Liver (tissue), 3 donors: ENCODE data around the gene HDAC9.

Source experiments
- EGR1 ChIP-seq, 2 donors: IDR thresholded peaks; 2 replicates each; pipeline ENCODE4 v1.6.1; 2016 to 2018; ENCODE audit warnings: antibody characterized with exemption in 2 of 2, low read depth in 2 of 2
- GABPA ChIP-seq, 2 donors: IDR thresholded peaks in 1 of 2; conservative IDR thresholded peaks in 1 of 2; 2 replicates each; pipeline ENCODE4 v1.6.1; 2016; ENCODE audit warnings: antibody characterized with exemption in 2 of 2, mild to moderate bottlenecking in 1 of 2, moderate library complexity in 1 of 2
- JUND ChIP-seq, 2 donors: IDR thresholded peaks; 2 replicates each; pipeline ENCODE4 v1.6.1; 2016; ENCODE audit warnings: antibody characterized with exemption in 2 of 2
- NR2F2 ChIP-seq: IDR thresholded peaks from 2 replicates; pipeline ENCODE4 v1.6.1; 2016; ENCODE audit warnings: antibody characterized with exemption
- RAD21 ChIP-seq, 2 donors: IDR thresholded peaks; 2 replicates each; pipeline ENCODE4 v1.6.1; 2016; ENCODE audit warnings: antibody characterized with exemption in 2 of 2, mild to moderate bottlenecking in 2 of 2
- RXRA ChIP-seq, 2 donors: IDR thresholded peaks; 2 replicates each; pipeline ENCODE4 v1.6.1; 2017 to 2018; ENCODE audit warnings: antibody characterized with exemption in 2 of 2, mild to moderate bottlenecking in 1 of 2
- SP1 ChIP-seq: IDR thresholded peaks from 2 replicates; pipeline ENCODE4 v1.6.1; 2018; ENCODE audit warnings: antibody characterized with exemption, mild to moderate bottlenecking
- TAF1 ChIP-seq: conservative IDR thresholded peaks from 2 replicates; pipeline ENCODE4 v1.6.1; 2016; ENCODE audit warnings: antibody characterized with exemption, mild to moderate bottlenecking
- YY1 ChIP-seq: IDR thresholded peaks from 2 replicates; pipeline ENCODE4 v1.6.1; 2016; ENCODE audit warnings: antibody characterized with exemption, mild to moderate bottlenecking
- TF ChIP-seq, protein P1 (sequence below): fragments of 150-350 bp; IDR thresholded peaks from 2 replicates; pipeline ENCODE4 v1.5.1; 2017; ENCODE audit warnings: improper control_type of control experiment, low read depth, low read length; ENCODE audit not compliant: missing input control
- TF ChIP-seq, protein P2 (sequence below): IDR thresholded peaks from 2 replicates; pipeline ENCODE4 v1.6.1; 2016; ENCODE audit warnings: antibody characterized with exemption
- TF ChIP-seq, protein P3 (sequence below): IDR thresholded peaks from 2 replicates; pipeline ENCODE4 v1.6.1; 2016; ENCODE audit warnings: antibody characterized with exemption
- TF ChIP-seq, protein P4 (sequence below): IDR thresholded peaks from 2 replicates; pipeline ENCODE4 v1.6.1; 2016; ENCODE audit warnings: antibody characterized with exemption, mild to moderate bottlenecking
- donor health status: healthy.
- donor health status: healthy.

DNA sequence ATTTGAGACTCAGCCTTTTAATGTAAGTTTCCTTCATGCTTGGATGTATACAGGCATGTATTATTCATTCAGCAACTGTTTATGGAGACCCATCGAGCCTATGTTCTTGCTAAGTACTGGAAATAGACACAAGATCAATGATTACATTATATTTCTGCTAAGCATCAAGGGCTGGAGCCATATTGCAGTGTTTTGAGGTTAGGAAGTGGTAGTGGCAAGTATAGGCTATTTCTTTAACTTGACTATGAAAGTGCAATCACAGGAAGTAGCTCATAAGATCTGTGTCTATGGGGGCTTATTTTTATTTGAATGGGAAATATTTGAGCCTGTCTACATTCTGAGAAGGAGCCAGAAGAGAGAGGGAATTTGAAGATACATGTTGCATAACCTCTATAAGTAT lies 123.8 kb downstream of the HDAC9 start:
- no peak for TF ChIP-seq EGR1 (IDR thresholded peaks at IDR 0.05; ENCODE audit: low read depth in 2 of 2)
- TF ChIP-seq, protein P1, sequence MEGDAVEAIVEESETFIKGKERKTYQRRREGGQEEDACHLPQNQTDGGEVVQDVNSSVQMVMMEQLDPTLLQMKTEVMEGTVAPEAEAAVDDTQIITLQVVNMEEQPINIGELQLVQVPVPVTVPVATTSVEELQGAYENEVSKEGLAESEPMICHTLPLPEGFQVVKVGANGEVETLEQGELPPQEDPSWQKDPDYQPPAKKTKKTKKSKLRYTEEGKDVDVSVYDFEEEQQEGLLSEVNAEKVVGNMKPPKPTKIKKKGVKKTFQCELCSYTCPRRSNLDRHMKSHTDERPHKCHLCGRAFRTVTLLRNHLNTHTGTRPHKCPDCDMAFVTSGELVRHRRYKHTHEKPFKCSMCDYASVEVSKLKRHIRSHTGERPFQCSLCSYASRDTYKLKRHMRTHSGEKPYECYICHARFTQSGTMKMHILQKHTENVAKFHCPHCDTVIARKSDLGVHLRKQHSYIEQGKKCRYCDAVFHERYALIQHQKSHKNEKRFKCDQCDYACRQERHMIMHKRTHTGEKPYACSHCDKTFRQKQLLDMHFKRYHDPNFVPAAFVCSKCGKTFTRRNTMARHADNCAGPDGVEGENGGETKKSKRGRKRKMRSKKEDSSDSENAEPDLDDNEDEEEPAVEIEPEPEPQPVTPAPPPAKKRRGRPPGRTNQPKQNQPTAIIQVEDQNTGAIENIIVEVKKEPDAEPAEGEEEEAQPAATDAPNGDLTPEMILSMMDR: no peak
- TF ChIP-seq TAF1: no peak
- no peak for TF ChIP-seq SP1
- TF ChIP-seq RXRA (IDR thresholded peaks at IDR 0.05): no peak
- TF ChIP-seq, protein P2, sequence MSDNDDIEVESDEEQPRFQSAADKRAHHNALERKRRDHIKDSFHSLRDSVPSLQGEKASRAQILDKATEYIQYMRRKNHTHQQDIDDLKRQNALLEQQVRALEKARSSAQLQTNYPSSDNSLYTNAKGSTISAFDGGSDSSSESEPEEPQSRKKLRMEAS: no peak
- TF ChIP-seq, protein P3, sequence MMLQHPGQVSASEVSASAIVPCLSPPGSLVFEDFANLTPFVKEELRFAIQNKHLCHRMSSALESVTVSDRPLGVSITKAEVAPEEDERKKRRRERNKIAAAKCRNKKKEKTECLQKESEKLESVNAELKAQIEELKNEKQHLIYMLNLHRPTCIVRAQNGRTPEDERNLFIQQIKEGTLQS: no peak
- TF ChIP-seq, protein P4, sequence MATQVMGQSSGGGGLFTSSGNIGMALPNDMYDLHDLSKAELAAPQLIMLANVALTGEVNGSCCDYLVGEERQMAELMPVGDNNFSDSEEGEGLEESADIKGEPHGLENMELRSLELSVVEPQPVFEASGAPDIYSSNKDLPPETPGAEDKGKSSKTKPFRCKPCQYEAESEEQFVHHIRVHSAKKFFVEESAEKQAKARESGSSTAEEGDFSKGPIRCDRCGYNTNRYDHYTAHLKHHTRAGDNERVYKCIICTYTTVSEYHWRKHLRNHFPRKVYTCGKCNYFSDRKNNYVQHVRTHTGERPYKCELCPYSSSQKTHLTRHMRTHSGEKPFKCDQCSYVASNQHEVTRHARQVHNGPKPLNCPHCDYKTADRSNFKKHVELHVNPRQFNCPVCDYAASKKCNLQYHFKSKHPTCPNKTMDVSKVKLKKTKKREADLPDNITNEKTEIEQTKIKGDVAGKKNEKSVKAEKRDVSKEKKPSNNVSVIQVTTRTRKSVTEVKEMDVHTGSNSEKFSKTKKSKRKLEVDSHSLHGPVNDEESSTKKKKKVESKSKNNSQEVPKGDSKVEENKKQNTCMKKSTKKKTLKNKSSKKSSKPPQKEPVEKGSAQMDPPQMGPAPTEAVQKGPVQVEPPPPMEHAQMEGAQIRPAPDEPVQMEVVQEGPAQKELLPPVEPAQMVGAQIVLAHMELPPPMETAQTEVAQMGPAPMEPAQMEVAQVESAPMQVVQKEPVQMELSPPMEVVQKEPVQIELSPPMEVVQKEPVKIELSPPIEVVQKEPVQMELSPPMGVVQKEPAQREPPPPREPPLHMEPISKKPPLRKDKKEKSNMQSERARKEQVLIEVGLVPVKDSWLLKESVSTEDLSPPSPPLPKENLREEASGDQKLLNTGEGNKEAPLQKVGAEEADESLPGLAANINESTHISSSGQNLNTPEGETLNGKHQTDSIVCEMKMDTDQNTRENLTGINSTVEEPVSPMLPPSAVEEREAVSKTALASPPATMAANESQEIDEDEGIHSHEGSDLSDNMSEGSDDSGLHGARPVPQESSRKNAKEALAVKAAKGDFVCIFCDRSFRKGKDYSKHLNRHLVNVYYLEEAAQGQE: no peak
- TF ChIP-seq RAD21 (IDR thresholded peaks at IDR 0.05): no peak
- no peak for TF ChIP-seq NR2F2
- no peak for TF ChIP-seq GABPA (IDR thresholded peaks at IDR 0.05 in 1 of 2, conservative IDR thresholded peaks at IDR 0.05 in 1 of 2)
- TF ChIP-seq JUND (IDR thresholded peaks at IDR 0.05): no peak
- TF ChIP-seq YY1: no peak
